ENCODE results near the gene OR1D5.
"Not testable (repeated sequence)": the region's sequence is repeated elsewhere in the genome, so short reads cannot be mapped to it uniquely, and the experiment has no call there.

OR1D5 gene

GRCh38 chr17:3063507-3063906 lies at the start of gene OR1D5:
Gene OR1D5 (minus strand): TSS chr17:3063607. CDS start chr17:3063607, 0 bp downstream.
- not testable (repeated sequence) for DNase-seq (ENCODE audit: low read depth)

GRCh38 chr17:3104322-3104721 lies 40.9 kb upstream of the OR1D5 start, which contains the start of gene OR1D2:
Gene OR1D2 (minus strand): TSS chr17:3104422. CDS start chr17:3092996, 11,426 bp downstream.
- no peak for DNase-seq (ENCODE audit: low read depth)

GRCh38 chr17:3073850-3074249 lies 10.4 kb upstream of the OR1D5 start:
- DNase-seq (ENCODE audit: low read depth), result not testable (repeated sequence)

- DNase-seq (ENCODE audit: low read depth), result not testable (repeated sequence)
Measured at GRCh38 chr17:3065192-3065591, 1.8 kb upstream of the OR1D5 start.

- DNase-seq (ENCODE audit: low read depth), result not testable (repeated sequence)
Measured at GRCh38 chr17:3062824-3063377, 506 bp downstream of the OR1D5 start.

GRCh38 chr17:3054868-3055267 lies 8.5 kb downstream of the OR1D5 start:
- DNase-seq (ENCODE audit: low read depth), result not testable (repeated sequence)

- DNase-seq (ENCODE audit: low read depth), result no peak
Measured at GRCh38 chr17:3049705-3050295, 13.6 kb downstream of the OR1D5 start.

- DNase-seq (ENCODE audit: low read depth), result peak; percentile 89
Measured at GRCh38 chr17:3048727-3049471, 14.5 kb downstream of the OR1D5 start.

GRCh38 chr17:3046753-3047152 lies 16.7 kb downstream of the OR1D5 start:
- no peak for DNase-seq (ENCODE audit: low read depth)

- DNase-seq (ENCODE audit: low read depth), result no peak
Measured at GRCh38 chr17:3043737-3044365, 19.6 kb downstream of the OR1D5 start.

- no peak for DNase-seq (ENCODE audit: low read depth)
Measured at GRCh38 chr17:3040882-3041281, 22.5 kb downstream of the OR1D5 start.

GRCh38 chr17:3039736-3040135 lies 23.7 kb downstream of the OR1D5 start:
- DNase-seq (ENCODE audit: low read depth), result no peak

- DNase-seq (ENCODE audit: low read depth), result no peak
Measured at GRCh38 chr17:3038941-3039340, 24.5 kb downstream of the OR1D5 start.

GRCh38 chr17:3037259-3037658 lies 26.1 kb downstream of the OR1D5 start:
- DNase-seq (ENCODE audit: low read depth), result no peak

GRCh38 chr17:3036800-3037199 lies 26.6 kb downstream of the OR1D5 start:
- DNase-seq (ENCODE audit: low read depth), result no peak

- no peak for DNase-seq (ENCODE audit: low read depth)
Measured at GRCh38 chr17:3035968-3036280, 27.5 kb downstream of the OR1D5 start.

GRCh38 chr17:3035256-3035967 lies 28.0 kb downstream of the OR1D5 start:
- DNase-seq (ENCODE audit: low read depth), result no peak

GRCh38 chr17:3034578-3034920 lies 28.9 kb downstream of the OR1D5 start:
- no peak for DNase-seq (ENCODE audit: low read depth)

- DNase-seq (ENCODE audit: low read depth), result no peak
Measured at GRCh38 chr17:3033741-3034577, 29.4 kb downstream of the OR1D5 start.

- DNase-seq (ENCODE audit: low read depth), result no peak
Measured at GRCh38 chr17:3033248-3033640, 30.2 kb downstream of the OR1D5 start.

All from T-helper 22 cell (primary cell).